NT2/D1 (cell line): Measurements from ENCODE around the gene ZBED2.

Experiments
- SUZ12 ChIP-seq: IDR thresholded peaks from 2 replicates; pipeline ENCODE4 v1.6.1; 2011; ENCODE audit not compliant: insufficient read length, insufficient read depth; ENCODE audit errors: extremely low read depth
- ZNF274 ChIP-seq: IDR thresholded peaks from 2 replicates; pipeline ENCODE4 v1.6.1; 2011; ENCODE audit warnings: mild to moderate bottlenecking, low read depth, low read length

DNA sequence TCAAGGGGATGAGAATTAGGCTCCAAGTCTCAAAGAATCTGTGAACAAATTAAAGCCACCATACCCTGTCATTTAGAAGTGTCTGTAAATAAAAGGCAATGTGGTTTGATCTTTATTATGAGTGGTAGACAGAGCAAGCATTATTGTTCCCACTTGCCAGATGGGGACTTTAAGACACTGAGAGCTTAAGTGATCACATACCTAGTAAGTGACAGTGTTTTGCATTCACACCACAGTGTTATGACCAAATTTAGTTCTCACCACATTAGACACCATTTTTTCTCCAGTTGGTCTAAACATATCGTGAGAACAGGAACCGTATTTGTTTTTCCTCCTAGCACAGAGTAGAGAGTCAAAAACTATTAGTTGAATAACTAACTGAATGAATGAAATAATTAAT lies 13.2 kb upstream of the ZBED2 start:
- no peak for TF ChIP-seq SUZ12
- TF ChIP-seq ZNF274: no peak
